ENCODE data around the gene ZBTB37.

The ZBTB37 gene

DNA sequence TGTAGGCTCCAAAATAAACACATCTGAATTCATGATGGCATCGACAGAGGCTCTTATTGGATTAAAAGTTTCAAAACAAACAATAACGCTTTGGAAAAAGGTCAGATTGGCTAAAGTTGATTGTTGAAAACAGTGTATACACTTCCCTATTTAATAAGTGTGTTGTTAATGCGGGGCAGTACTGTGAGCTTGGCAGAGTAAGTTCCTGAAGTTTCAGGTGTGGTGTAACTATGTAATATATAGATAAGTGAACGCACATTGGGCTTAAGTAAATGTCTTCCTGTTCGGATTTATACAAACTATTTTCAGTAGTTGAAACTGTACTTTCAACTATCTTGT is 810 bp downstream of the ZBTB37 start:
- TF ChIP-seq ARNTL (CRISPR knock-in tag; IDR thresholded peaks at IDR 0.05; ENCODE audit: borderline replicate concordance, low read depth) (no peak), GLIS3 (CRISPR knock-in tag; IDR thresholded peaks at IDR 0.05) (no peak), TOX (CRISPR knock-in tag; IDR thresholded peaks at IDR 0.05; ENCODE audit: borderline replicate concordance) (no peak)
- ATAC-seq, result no peak

DNA sequence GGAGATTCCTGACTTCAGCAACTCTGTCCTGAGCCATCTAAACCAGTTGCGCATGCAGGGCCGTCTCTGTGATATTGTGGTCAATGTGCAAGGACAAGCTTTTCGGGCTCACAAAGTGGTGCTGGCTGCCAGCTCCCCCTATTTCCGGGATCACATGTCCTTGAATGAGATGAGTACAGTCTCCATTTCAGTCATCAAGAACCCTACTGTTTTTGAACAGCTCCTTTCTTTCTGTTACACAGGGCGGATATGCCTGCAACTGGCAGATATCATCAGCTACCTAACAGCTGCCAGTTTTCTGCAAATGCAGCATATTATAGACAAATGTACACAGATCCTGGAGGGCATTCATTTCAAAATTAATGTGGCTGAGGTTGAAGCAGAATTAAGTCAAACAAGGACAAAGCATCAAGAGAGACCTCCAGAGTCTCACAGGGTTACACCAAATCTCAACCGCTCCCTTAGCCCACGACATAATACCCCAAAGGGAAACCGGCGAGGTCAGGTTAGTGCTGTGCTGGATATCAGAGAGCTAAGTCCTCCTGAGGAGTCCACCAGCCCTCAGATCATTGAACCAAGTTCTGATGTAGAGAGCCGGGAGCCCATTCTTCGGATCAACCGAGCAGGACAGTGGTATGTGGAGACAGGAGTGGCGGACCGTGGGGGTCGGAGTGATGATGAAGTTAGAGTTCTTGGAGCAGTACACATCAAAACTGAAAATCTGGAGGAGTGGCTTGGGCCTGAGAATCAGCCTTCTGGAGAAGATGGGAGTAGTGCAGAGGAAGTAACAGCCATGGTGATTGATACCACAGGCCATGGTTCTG is 2.3 kb downstream of the ZBTB37 start:
- no peak for ATAC-seq
- no peak for TF ChIP-seq ZNF8 (CRISPR knock-in tag; IDR thresholded peaks at IDR 0.05)
- TF ChIP-seq, protein P1, sequence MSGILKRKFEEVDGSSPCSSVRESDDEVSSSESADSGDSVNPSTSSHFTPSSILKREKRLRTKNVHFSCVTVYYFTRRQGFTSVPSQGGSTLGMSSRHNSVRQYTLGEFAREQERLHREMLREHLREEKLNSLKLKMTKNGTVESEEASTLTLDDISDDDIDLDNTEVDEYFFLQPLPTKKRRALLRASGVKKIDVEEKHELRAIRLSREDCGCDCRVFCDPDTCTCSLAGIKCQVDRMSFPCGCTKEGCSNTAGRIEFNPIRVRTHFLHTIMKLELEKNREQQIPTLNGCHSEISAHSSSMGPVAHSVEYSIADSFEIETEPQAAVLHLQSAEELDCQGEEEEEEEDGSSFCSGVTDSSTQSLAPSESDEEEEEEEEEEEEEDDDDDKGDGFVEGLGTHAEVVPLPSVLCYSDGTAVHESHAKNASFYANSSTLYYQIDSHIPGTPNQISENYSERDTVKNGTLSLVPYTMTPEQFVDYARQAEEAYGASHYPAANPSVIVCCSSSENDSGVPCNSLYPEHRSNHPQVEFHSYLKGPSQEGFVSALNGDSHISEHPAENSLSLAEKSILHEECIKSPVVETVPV (CRISPR knock-in tag; IDR thresholded peaks at IDR 0.05), result no peak
- TF ChIP-seq, protein P2, sequence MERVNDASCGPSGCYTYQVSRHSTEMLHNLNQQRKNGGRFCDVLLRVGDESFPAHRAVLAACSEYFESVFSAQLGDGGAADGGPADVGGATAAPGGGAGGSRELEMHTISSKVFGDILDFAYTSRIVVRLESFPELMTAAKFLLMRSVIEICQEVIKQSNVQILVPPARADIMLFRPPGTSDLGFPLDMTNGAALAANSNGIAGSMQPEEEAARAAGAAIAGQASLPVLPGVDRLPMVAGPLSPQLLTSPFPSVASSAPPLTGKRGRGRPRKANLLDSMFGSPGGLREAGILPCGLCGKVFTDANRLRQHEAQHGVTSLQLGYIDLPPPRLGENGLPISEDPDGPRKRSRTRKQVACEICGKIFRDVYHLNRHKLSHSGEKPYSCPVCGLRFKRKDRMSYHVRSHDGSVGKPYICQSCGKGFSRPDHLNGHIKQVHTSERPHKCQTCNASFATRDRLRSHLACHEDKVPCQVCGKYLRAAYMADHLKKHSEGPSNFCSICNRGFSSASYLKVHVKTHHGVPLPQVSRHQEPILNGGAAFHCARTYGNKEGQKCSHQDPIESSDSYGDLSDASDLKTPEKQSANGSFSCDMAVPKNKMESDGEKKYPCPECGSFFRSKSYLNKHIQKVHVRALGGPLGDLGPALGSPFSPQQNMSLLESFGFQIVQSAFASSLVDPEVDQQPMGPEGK (CRISPR knock-in tag; IDR thresholded peaks at IDR 0.05; ENCODE audit: borderline replicate concordance), result no peak
- TF ChIP-seq BACH2 (CRISPR knock-in tag; IDR thresholded peaks at IDR 0.05; ENCODE audit: borderline replicate concordance), result no peak
- TF ChIP-seq CREB5 (CRISPR knock-in tag; IDR thresholded peaks at IDR 0.05; ENCODE audit: low read depth), result no peak
- TF ChIP-seq ARNTL (CRISPR knock-in tag; IDR thresholded peaks at IDR 0.05; ENCODE audit: borderline replicate concordance, low read depth), result no peak
- no peak for TF ChIP-seq ESRRG (CRISPR knock-in tag; IDR thresholded peaks at IDR 0.05)
- no peak for TF ChIP-seq OSR1 (CRISPR knock-in tag; IDR thresholded peaks at IDR 0.05)
- no peak for TF ChIP-seq CSDC2 (CRISPR knock-in tag; IDR thresholded peaks at IDR 0.05)
- TF ChIP-seq, protein P3, sequence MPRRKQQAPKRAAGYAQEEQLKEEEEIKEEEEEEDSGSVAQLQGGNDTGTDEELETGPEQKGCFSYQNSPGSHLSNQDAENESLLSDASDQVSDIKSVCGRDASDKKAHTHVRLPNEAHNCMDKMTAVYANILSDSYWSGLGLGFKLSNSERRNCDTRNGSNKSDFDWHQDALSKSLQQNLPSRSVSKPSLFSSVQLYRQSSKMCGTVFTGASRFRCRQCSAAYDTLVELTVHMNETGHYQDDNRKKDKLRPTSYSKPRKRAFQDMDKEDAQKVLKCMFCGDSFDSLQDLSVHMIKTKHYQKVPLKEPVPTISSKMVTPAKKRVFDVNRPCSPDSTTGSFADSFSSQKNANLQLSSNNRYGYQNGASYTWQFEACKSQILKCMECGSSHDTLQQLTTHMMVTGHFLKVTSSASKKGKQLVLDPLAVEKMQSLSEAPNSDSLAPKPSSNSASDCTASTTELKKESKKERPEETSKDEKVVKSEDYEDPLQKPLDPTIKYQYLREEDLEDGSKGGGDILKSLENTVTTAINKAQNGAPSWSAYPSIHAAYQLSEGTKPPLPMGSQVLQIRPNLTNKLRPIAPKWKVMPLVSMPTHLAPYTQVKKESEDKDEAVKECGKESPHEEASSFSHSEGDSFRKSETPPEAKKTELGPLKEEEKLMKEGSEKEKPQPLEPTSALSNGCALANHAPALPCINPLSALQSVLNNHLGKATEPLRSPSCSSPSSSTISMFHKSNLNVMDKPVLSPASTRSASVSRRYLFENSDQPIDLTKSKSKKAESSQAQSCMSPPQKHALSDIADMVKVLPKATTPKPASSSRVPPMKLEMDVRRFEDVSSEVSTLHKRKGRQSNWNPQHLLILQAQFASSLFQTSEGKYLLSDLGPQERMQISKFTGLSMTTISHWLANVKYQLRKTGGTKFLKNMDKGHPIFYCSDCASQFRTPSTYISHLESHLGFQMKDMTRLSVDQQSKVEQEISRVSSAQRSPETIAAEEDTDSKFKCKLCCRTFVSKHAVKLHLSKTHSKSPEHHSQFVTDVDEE (CRISPR knock-in tag; IDR thresholded peaks at IDR 0.05), result no peak
- no peak for TF ChIP-seq GLIS3 (CRISPR knock-in tag; IDR thresholded peaks at IDR 0.05)
- TF ChIP-seq ZC3H10 (CRISPR knock-in tag; IDR thresholded peaks at IDR 0.05), result no peak
- no peak for TF ChIP-seq SNAI2 (CRISPR knock-in tag; IDR thresholded peaks at IDR 0.05)
- no peak for TF ChIP-seq TCF4 (CRISPR knock-in tag; IDR thresholded peaks at IDR 0.05; ENCODE audit: borderline replicate concordance)
- no peak for TF ChIP-seq ZFP3 (CRISPR knock-in tag; IDR thresholded peaks at IDR 0.05)
- no peak for TF ChIP-seq ZNF565 (CRISPR knock-in tag; conservative IDR thresholded peaks at IDR 0.05; ENCODE audit: low read depth)
- TF ChIP-seq TOX (CRISPR knock-in tag; IDR thresholded peaks at IDR 0.05; ENCODE audit: borderline replicate concordance), result no peak
- TF ChIP-seq, protein P4, sequence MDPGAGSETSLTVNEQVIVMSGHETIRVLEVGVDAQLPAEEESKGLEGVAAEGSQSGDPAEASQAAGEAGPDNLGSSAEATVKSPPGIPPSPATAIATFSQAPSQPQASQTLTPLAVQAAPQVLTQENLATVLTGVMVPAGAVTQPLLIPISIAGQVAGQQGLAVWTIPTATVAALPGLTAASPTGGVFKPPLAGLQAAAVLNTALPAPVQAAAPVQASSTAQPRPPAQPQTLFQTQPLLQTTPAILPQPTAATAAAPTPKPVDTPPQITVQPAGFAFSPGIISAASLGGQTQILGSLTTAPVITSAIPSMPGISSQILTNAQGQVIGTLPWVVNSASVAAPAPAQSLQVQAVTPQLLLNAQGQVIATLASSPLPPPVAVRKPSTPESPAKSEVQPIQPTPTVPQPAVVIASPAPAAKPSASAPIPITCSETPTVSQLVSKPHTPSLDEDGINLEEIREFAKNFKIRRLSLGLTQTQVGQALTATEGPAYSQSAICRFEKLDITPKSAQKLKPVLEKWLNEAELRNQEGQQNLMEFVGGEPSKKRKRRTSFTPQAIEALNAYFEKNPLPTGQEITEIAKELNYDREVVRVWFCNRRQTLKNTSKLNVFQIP (CRISPR knock-in tag; IDR thresholded peaks at IDR 0.05; ENCODE audit: borderline replicate concordance, low read depth), result no peak
- no peak for TF ChIP-seq ZFP30 (CRISPR knock-in tag; IDR thresholded peaks at IDR 0.05)
- no peak for TF ChIP-seq ISL1 (CRISPR knock-in tag; IDR thresholded peaks at IDR 0.05)

GRCh38 chr1:173871091-173871490 is 2.9 kb downstream of the ZBTB37 start:
- TF ChIP-seq, protein P2 (CRISPR knock-in tag; IDR thresholded peaks at IDR 0.05; ENCODE audit: borderline replicate concordance), result no peak
- TF ChIP-seq ZC3H10 (CRISPR knock-in tag; IDR thresholded peaks at IDR 0.05) (no peak), TOX (CRISPR knock-in tag; IDR thresholded peaks at IDR 0.05; ENCODE audit: borderline replicate concordance) (no peak), ISL1 (CRISPR knock-in tag; IDR thresholded peaks at IDR 0.05) (no peak), CREB5 (CRISPR knock-in tag; IDR thresholded peaks at IDR 0.05; ENCODE audit: low read depth) (no peak), TCF4 (CRISPR knock-in tag; IDR thresholded peaks at IDR 0.05; ENCODE audit: borderline replicate concordance) (no peak), ZNF565 (CRISPR knock-in tag; conservative IDR thresholded peaks at IDR 0.05; ENCODE audit: low read depth) (no peak), OSR1 (CRISPR knock-in tag; IDR thresholded peaks at IDR 0.05) (no peak), BACH2 (CRISPR knock-in tag; IDR thresholded peaks at IDR 0.05; ENCODE audit: borderline replicate concordance) (no peak), ZFP30 (CRISPR knock-in tag; IDR thresholded peaks at IDR 0.05) (no peak), SNAI2 (CRISPR knock-in tag; IDR thresholded peaks at IDR 0.05) (no peak), ESRRG (CRISPR knock-in tag; IDR thresholded peaks at IDR 0.05) (no peak), GLIS3 (CRISPR knock-in tag; IDR thresholded peaks at IDR 0.05) (no peak)
- TF ChIP-seq, protein P1 (CRISPR knock-in tag; IDR thresholded peaks at IDR 0.05), result no peak

More at GRCh38 chr1:173871091-173871490, 2.9 kb downstream of the ZBTB37 start:
- ATAC-seq, result no peak
